CD4-positive, CD25-positive, alpha-beta regulatory T cell (primary cell): ENCODE measurements around the gene PEMT. TPM values are rescaled to one million over a fixed set of nuclear protein-coding genes. Genes with fewer than 3 reads are reported as not detected.
A peak's percentile ranks its signal among the peaks of the same experiment; 100 is the strongest.

Experiments
- ATAC-seq, 2 donors: fragments of 150-1000 bp; cut with Tn5 transposase; one replicate each; pipeline ENCODE4 v1.10.0; 2021; ENCODE audit warnings: low read depth in 2 of 2, moderate number of reproducible peaks in 2 of 2, moderate library complexity in 1 of 2
- DNase-seq, 3 donors: peaks; one replicate each; pipeline versions ENCODE4 v3.0.0 to v3.0.0-alpha.2; 2012 to 2022; ENCODE audit warnings: mixed read lengths in 1 of 3
- H3K27ac ChIP-seq: one replicate; pipeline ENCODE4 v1.7.0; 2013; ENCODE audit warnings: mild to moderate bottlenecking, low read length; ENCODE audit not compliant: insufficient read depth, poor library complexity, severe bottlenecking
- H3K27me3 ChIP-seq: one replicate; pipeline ENCODE4 v1.7.0; 2013; ENCODE audit warnings: low read length; ENCODE audit not compliant: control insufficient read depth, insufficient read depth
- H3K36me3 ChIP-seq: one replicate; pipeline ENCODE4 v1.7.0; 2013; ENCODE audit warnings: mild to moderate bottlenecking, low read length, moderate library complexity; ENCODE audit not compliant: control insufficient read depth, insufficient read depth
- H3K4me1 ChIP-seq: 2 replicates; pipeline ENCODE4 v1.7.0; 2013; ENCODE audit warnings: mild to moderate bottlenecking, low read length; ENCODE audit not compliant: insufficient read depth, control insufficient read depth, poor library complexity, severe bottlenecking
- H3K4me3 ChIP-seq: one replicate; pipeline ENCODE4 v1.7.0; 2013; ENCODE audit warnings: low read depth, mild to moderate bottlenecking, low read length, moderate library complexity
- H3K9me3 ChIP-seq, 2 experiments: 1 replicate in 1 of 2; 2 replicates in 1 of 2; pipeline ENCODE4 v1.7.0; 2013; ENCODE audit warnings: low read length in 2 of 2, mild to moderate bottlenecking in 1 of 2, moderate library complexity in 1 of 2; ENCODE audit not compliant: control insufficient read depth in 2 of 2
- H3K27ac Mint-ChIP-seq, 3 donors: one replicate each; pipeline ENCODE4 v1.8.0; 2020 to 2022; ENCODE audit warnings: mild to moderate bottlenecking in 3 of 3, mixed read lengths in 3 of 3, moderate library complexity in 2 of 3
- H3K27me3 Mint-ChIP-seq: one replicate; pipeline ENCODE4 v1.8.0; 2022; ENCODE audit warnings: mild to moderate bottlenecking, mixed read lengths
- H3K36me3 Mint-ChIP-seq: one replicate; pipeline ENCODE4 v1.8.0; 2020; ENCODE audit warnings: mixed read lengths
- H3K4me1 Mint-ChIP-seq, 4 donors: one replicate each; pipeline ENCODE4 v1.8.0; 2020 to 2022; ENCODE audit warnings: mixed read lengths in 4 of 4, mild to moderate bottlenecking in 1 of 4
- H3K4me3 Mint-ChIP-seq, 4 donors: one replicate each; pipeline ENCODE4 v1.8.0; 2020 to 2022; ENCODE audit warnings: mild to moderate bottlenecking in 4 of 4, mixed read lengths in 4 of 4, moderate library complexity in 3 of 4
- H3K9me3 Mint-ChIP-seq, 7 donors: one replicate each; pipeline ENCODE4 v1.8.0; 2020 to 2022; ENCODE audit warnings: mixed read lengths in 7 of 7, mild to moderate bottlenecking in 3 of 7, moderate library complexity in 2 of 7
- polyA plus RNA-seq, 4 donors: library from polyadenylated mRNA; unstranded; fragments of 300-500 nt; fragmentation: Illumina TruSeq; gene quantifications; one replicate each; pipeline ENCODE4 v1.2.3, GENCODE V29; 2021
- total RNA-seq: library from RNA; stranded (reverse); gene quantifications from one replicate; pipeline ENCODE4 v1.2.3, GENCODE V29; 2022

The PEMT gene
- total and polyA plus RNA-seq, 5 donors from 2014 or later = 13.2 to 33.2 (median 27.3) TPM

- Mint-ChIP-seq H3K4me3 (peak overlapping the region in 1 of 4 donors; percentile 21), H3K4me1 (peaks cover 0 to 6% (median 0%) of the 10 kb centered on the region in 4 donors), H3K36me3 (no peaks in the 10 kb centered on the region), H3K27me3 (no peaks in the 10 kb centered on the region), H3K27ac (no peak overlapping the region), H3K9me3 (no peaks in the 10 kb centered on the region)
- H3K27ac ChIP-seq = no peak overlapping the region
- no peaks in the 10 kb centered on the region for H3K4me1 ChIP-seq
- no peak overlapping the region for H3K4me3 ChIP-seq
- DNase-seq (no peak), ATAC-seq (no peak)
- H3K9me3 ChIP-seq = no peaks in the 10 kb centered on the region
- H3K27me3 ChIP-seq = no peaks in the 10 kb centered on the region
- H3K36me3 ChIP-seq = no peaks in the 10 kb centered on the region
Observed at GRCh38 chr17:17507465-17508011, 84.0 kb downstream of the PEMT start.

GRCh38 chr17:17506893-17507464 lies 84.5 kb downstream of the PEMT start:
- no peak for ATAC-seq
- Histone ChIP-seq H3K4me1 (no peaks in the 10 kb centered on the region), H3K4me3 (no peak overlapping the region), H3K9me3 (no peaks in the 10 kb centered on the region), H3K36me3 (no peaks in the 10 kb centered on the region), H3K27ac (no peak overlapping the region), H3K27me3 (no peaks in the 10 kb centered on the region)
- DNase-seq = no peak
- peaks cover 0 to 6% (median 0%) of the 10 kb centered on the region in 4 donors for H3K4me1 Mint-ChIP-seq
- no peaks in the 10 kb centered on the region for H3K27me3 Mint-ChIP-seq
- no peaks in the 10 kb centered on the region for H3K36me3 Mint-ChIP-seq
- H3K27ac Mint-ChIP-seq = no peak overlapping the region
- H3K9me3 Mint-ChIP-seq = no peaks in the 10 kb centered on the region
- H3K4me3 Mint-ChIP-seq = no peak overlapping the region

GRCh38 chr17:17506181-17506741 lies 85.2 kb downstream of the PEMT start:
- H3K27ac ChIP-seq = no peak overlapping the region
- no peak overlapping the region for H3K4me3 Mint-ChIP-seq
- DNase-seq (no peak), ATAC-seq (no peak)
- peaks cover 0 to 6% (median 0%) of the 10 kb centered on the region in 4 donors for H3K4me1 Mint-ChIP-seq
- no peak overlapping the region for H3K27ac Mint-ChIP-seq
- no peaks in the 10 kb centered on the region for H3K36me3 ChIP-seq
- no peaks in the 10 kb centered on the region for H3K27me3 Mint-ChIP-seq
- no peaks in the 10 kb centered on the region for H3K9me3 Mint-ChIP-seq
- H3K9me3 ChIP-seq = no peaks in the 10 kb centered on the region
- no peaks in the 10 kb centered on the region for H3K27me3 ChIP-seq
- H3K4me1 ChIP-seq = no peaks in the 10 kb centered on the region
- no peak overlapping the region for H3K4me3 ChIP-seq
- H3K36me3 Mint-ChIP-seq = no peaks in the 10 kb centered on the region

GRCh38 chr17:17505610-17506171 lies 85.8 kb downstream of the PEMT start:
- Histone ChIP-seq H3K27me3 (no peaks in the 10 kb centered on the region), H3K27ac (no peak overlapping the region), H3K9me3 (no peaks in the 10 kb centered on the region), H3K4me3 (no peak overlapping the region), H3K36me3 (no peaks in the 10 kb centered on the region), H3K4me1 (no peaks in the 10 kb centered on the region)
- DNase-seq = no peak
- Mint-ChIP-seq H3K4me3 (no peak overlapping the region), H3K36me3 (no peaks in the 10 kb centered on the region), H3K27ac (no peak overlapping the region), H3K9me3 (no peaks in the 10 kb centered on the region), H3K4me1 (peaks cover 0 to 6% (median 0%) of the 10 kb centered on the region in 4 donors), H3K27me3 (no peaks in the 10 kb centered on the region)
- ATAC-seq = no peak

GRCh38 chr17:17505151-17505550 lies 86.4 kb downstream of the PEMT start:
- Mint-ChIP-seq H3K4me3 (no peak overlapping the region), H3K36me3 (no peaks in the 10 kb centered on the region), H3K9me3 (no peaks in the 10 kb centered on the region), H3K27me3 (no peaks in the 10 kb centered on the region), H3K27ac (no peak overlapping the region), H3K4me1 (peaks cover 0 to 6% (median 0%) of the 10 kb centered on the region in 4 donors)
- Histone ChIP-seq H3K36me3 (no peaks in the 10 kb centered on the region), H3K27ac (no peak overlapping the region), H3K9me3 (no peaks in the 10 kb centered on the region), H3K4me3 (no peak overlapping the region), H3K27me3 (no peaks in the 10 kb centered on the region), H3K4me1 (no peaks in the 10 kb centered on the region)
- no peak for ATAC-seq
- no peak for DNase-seq

- Mint-ChIP-seq H3K27ac (no peak overlapping the region), H3K9me3 (no peaks in the 10 kb centered on the region), H3K36me3 (no peaks in the 10 kb centered on the region), H3K4me1 (peaks cover 0 to 6% (median 0%) of the 10 kb centered on the region in 4 donors), H3K4me3 (no peak overlapping the region), H3K27me3 (no peaks in the 10 kb centered on the region)
- DNase-seq (no peak), ATAC-seq (no peak)
- H3K36me3 ChIP-seq = no peaks in the 10 kb centered on the region
- no peaks in the 10 kb centered on the region for H3K27me3 ChIP-seq
- H3K9me3 ChIP-seq = no peaks in the 10 kb centered on the region
- H3K4me1 ChIP-seq = no peaks in the 10 kb centered on the region
- no peak overlapping the region for H3K27ac ChIP-seq
- no peak overlapping the region for H3K4me3 ChIP-seq
Observed at GRCh38 chr17:17504341-17505140, 87.0 kb downstream of the PEMT start.

- Mint-ChIP-seq H3K4me3 (no peak overlapping the region), H3K9me3 (no peaks in the 10 kb centered on the region), H3K36me3 (no peaks in the 10 kb centered on the region), H3K4me1 (peaks cover 0 to 6% (median 0%) of the 10 kb centered on the region in 4 donors), H3K27ac (no peak overlapping the region), H3K27me3 (no peaks in the 10 kb centered on the region)
- no peak overlapping the region for H3K27ac ChIP-seq
- no peaks in the 10 kb centered on the region for H3K9me3 ChIP-seq
- no peaks in the 10 kb centered on the region for H3K36me3 ChIP-seq
- no peaks in the 10 kb centered on the region for H3K4me1 ChIP-seq
- no peak for DNase-seq
- no peak for ATAC-seq
- no peaks in the 10 kb centered on the region for H3K27me3 ChIP-seq
- H3K4me3 ChIP-seq = no peak overlapping the region
Observed at GRCh38 chr17:17503566-17504130, 87.9 kb downstream of the PEMT start.
